ENCODE data around the gene MRPS6. TPM values are rescaled to one million over a fixed set of nuclear protein-coding genes. Genes with fewer than 3 reads are reported as not detected.

MRPS6 gene
- total and polyA plus RNA-seq, 2 of the 4 experiments (the other 2 are of a cell fraction), result 7.5 to 35.1 TPM

GRCh38 chr21:34148826-34149558 is 75.6 kb downstream of the MRPS6 start:
- peaks cover 12% of the 10 kb centered on the region for H3K4me1 ChIP-seq (ENCODE audit: control insufficient read depth, insufficient read depth, low read length)
- no peak overlapping the region for H3K4me3 ChIP-seq (ENCODE audit: insufficient read depth, low read depth, low read length)
- ChIA-PET CTCF (interaction anchor here (0.9 kb wide), 1 partner anchor 29 kb away, joined by 3 read pairs; no protein-coding TSS in a partner anchor), POLR2A (ENCODE audit: unreplicated experiment) (no interaction called here)
- H2BK15ac ChIP-seq (ENCODE audit: low read depth, low read length), result no peak overlapping the region
- no peak overlapping the region for H3K9ac ChIP-seq (ENCODE audit: low read depth, low read length)
- H3K23ac ChIP-seq (ENCODE audit: low read depth, low read length), result no peak overlapping the region
- H3K27ac ChIP-seq (ENCODE audit: insufficient read depth, low read length), result no peak overlapping the region
- no peak overlapping the region for H3K56ac ChIP-seq (ENCODE audit: extremely low read depth, insufficient read depth, low read length)
- H2BK5ac ChIP-seq (ENCODE audit: low read depth, low read length, poor library complexity, severe bottlenecking), result no peak overlapping the region
- no peak overlapping the region for H3K4ac ChIP-seq (ENCODE audit: low read depth, low read length)
- peaks cover 4 to 12% of the 10 kb centered on the region in 2 experiments; a peak in 1 of 4 replicates for H3K79me1 ChIP-seq (ENCODE audit: low read depth in 1 of 2, low read length in 2 of 2)
- H3K9me1 ChIP-seq (ENCODE audit: insufficient read depth, low read length), result peaks cover 5% of the 10 kb centered on the region
- H3K27me3 ChIP-seq (ENCODE audit: control insufficient read depth, insufficient read depth, low read length), result no peaks in the 10 kb centered on the region
- H3K9me3 ChIP-seq (ENCODE audit: control insufficient read depth, insufficient read depth, low read length), result no peaks in the 10 kb centered on the region
- no peak overlapping the region for H2BK20ac ChIP-seq (ENCODE audit: low read depth, low read length)
- BruUV-seq (replicated peaks), result no TSS peak
- H3K4me2 ChIP-seq (ENCODE audit: low read depth, low read length), result peak overlapping the region; percentile 46
- H4K91ac ChIP-seq (ENCODE audit: insufficient read depth, low read depth, low read length), result no peak overlapping the region
- H3K18ac ChIP-seq (ENCODE audit: low read depth, low read length), result no peak overlapping the region; the same call in 1 of the 2 replicates
- dilution Hi-C loops (cut with HindIII; ENCODE audit: low sequenced_read_pairs, unreplicated experiment), result no loop called here
- peaks cover 2% of the 10 kb centered on the region; the same call in 1 of the 2 replicates for H3K36me3 ChIP-seq (ENCODE audit: control insufficient read depth, insufficient read depth, low read length)
- H4K8ac ChIP-seq (ENCODE audit: low read depth in 2 of 2, low read length in 2 of 2), result no peak overlapping the region; a peak in 1 of 4 replicates
- H4K5ac ChIP-seq (ENCODE audit: low read depth, low read length), result no peak overlapping the region
- ATAC-seq (ENCODE audit: low read depth), result no peak
- in situ Hi-C loops (cut with MboI; ENCODE audit: low sequenced_read_pairs), result no loop called here
- no peak for DNase-seq
- no peak overlapping the region for H2BK120ac ChIP-seq (ENCODE audit: low read depth, low read length)
- intact Hi-C loops (cut with micrococcal nuclease), result no loop called here
- no peak overlapping the region for H2AK5ac ChIP-seq (ENCODE audit: low read depth, low read length)
- WGBS, 2 experiments (ENCODE audit: extremely low coverage in 2 of 2, insufficient read length in 1 of 2), result no CpG with 5 or more reads among the region's 7 CpGs
- TF ChIP-seq MAFK (IDR thresholded peaks at IDR 0.05; ENCODE audit: low read depth, low read length), result no peak
- no peak for TF ChIP-seq RCOR1 (IDR thresholded peaks at IDR 0.05; ENCODE audit: insufficient replicate concordance, low read length)
- TF ChIP-seq POLR2A (IDR thresholded peaks at IDR 0.05; ENCODE audit: low read depth, low read length), result no peak
- H4K20me1 ChIP-seq (ENCODE audit: insufficient read depth, low read length), result no peaks in the 10 kb centered on the region
- H3K14ac ChIP-seq (replicated peaks; ENCODE audit: low read depth, low read length), result no peak overlapping the region
- H2AFZ ChIP-seq (replicated peaks; ENCODE audit: low read length, poor library complexity), result no peak overlapping the region
- no peak overlapping the region for H2AK9ac ChIP-seq (replicated peaks; ENCODE audit: low read depth, low read length, poor library complexity)
